ENCODE results near the gene GNG13.
"Not testable (repeated sequence)": the region's sequence is repeated elsewhere in the genome, so short reads cannot be mapped to it uniquely, and the experiment has no call there.

Gene GNG13

DNA sequence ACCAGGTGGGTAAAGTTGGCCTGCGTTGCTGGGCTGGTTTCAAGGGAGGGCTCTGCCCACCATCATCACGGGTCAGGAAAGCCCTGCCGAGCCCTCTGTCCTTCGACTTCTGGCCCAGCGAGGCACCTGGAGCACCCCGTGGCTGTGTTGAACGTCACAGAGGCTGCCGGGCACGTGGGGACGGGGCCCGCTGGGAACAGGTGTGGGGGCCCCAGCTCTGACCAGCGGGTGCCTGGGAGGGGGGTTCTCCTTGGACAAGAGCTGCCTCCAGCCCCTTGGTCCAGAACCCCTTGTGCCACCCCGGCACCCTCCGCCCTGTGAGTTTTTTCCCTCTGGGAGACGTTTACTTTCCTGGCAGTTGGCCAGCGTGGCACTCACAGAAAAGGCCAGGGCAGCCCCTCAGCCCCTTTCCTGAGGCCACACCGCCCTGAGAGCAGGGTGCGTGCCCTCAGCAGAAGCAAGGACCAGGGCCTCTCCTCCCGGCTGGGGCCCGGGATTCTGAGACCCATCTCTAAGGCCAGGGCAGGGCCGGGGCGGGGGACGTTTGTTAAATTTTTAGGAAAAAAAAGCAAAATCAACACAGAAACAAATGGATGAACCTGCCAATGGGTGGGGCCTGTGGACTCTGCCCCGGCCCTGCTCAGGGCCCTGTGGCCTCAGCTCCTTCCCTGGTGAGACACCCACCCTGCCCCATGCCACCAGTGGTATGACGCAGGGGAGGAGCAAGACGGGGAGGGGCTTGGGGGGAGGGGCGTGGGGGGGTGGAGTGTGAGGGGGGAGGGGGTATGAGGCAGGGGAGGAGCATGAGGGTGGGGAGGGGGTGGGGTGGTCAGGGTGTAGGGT is 31.3 kb upstream of the GNG13 start:
- no peak for DNase-seq

DNA sequence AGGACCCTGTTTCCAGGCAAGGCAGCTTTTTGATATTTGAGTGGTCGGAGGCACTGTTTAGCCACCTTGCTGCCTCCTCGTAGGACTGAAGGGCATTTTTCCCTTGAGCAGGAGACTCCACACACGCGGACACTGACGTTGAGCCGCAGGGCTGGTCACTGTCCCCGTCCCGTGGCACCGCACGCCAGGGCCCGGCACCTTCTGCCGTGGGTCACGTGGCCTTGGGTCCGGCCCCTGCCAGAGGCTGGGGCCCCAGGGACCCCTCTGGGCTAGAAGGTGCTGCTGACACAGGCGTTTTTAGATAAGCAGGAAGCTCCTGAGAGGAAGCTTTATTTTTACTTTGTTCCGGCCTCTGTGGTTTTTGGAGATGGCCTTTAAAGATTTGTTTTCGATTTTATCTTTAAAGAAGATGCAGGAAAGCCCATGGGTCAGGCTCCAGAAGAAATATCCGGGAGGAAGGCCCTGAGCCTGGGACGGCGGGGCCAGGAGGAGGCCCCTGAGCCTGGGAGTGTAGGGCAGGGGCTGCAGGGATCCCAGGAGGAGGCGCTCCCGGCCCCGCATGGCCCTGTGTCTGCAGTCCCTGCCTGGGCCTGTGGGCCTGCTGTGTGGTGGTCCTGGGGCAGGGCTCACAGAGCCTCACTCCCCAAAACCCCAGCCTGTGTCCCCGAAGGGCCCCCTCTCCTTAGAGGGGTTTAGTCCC is 30.5 kb upstream of the GNG13 start:
- no peak for DNase-seq

DNA sequence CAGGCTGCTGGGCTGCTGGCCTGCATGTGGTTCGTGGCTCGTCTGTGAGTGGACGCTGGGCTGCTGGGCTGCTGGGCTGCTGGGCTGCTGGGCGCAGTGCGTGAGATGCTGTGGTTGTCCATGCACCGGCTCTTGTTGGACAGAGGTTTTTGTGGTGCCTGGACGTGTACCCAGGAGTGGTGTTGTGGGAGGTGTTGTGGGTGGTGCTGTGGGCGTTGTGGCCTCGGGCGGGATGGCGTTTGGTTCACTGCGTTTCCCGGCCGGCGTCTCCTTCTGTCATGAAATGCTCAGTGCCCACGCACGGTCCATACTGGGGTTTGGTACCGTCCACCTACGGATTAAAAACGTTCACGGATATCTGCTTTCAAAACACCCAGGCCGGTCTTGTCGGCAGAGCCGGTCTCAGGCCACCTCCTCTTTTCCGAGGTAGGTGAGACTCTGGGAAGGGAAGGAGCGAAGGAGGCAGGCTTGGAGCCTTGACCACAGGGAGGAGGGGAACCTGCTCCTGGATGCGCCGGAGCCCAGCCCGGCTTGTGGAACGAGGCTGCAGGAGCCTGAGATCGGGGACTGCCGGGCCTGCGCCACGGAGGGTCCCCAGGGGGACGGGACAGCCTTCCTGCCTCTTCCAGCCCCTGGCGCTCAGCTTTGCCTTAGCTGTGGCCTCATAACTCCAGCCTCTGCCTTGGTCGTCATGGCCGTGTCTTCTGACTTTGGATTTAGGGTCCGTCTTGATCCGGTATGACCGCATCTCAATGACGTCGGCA is 29.8 kb upstream of the GNG13 start:
- DNase-seq = no peak

DNA sequence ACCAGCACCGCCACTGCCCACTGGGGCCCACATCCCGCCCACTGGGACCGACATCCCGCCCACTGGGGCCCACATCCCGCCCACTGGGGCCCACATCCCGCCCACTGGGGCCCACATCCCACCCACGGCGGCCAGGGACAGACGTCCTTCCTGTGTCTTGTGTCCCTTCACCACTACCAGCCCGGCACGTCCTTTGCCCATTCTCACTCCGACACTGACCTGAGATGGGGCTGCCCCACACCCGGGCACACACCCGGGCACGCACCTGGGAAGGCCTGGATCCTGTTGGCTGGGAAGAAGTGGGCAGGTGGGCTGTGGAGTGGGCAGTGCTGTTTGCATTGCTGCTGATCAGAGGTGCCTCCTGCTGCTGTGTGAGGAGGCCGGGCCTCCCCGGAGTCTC is 28.4 kb upstream of the GNG13 start:
- DNase-seq = no peak

DNA sequence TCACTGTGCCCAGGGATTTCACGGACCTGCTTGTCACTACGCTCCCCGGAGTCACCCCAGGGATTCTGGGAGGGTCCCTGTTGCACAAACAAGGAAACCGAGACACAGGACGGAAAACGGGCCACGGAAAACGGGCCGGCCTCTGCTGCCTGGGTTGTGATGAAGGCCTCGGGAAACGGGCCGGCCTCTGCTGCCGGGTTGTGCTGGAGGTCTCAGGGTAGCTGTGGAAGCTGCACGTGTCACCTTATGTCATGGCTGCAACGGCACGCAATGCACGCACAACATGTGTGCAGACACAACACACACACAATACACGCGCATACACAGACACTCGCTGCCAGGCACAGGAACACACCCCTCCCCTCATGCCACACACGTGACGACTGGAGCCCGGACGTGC is 27.0 kb upstream of the GNG13 start:
- DNase-seq = no peak

DNA sequence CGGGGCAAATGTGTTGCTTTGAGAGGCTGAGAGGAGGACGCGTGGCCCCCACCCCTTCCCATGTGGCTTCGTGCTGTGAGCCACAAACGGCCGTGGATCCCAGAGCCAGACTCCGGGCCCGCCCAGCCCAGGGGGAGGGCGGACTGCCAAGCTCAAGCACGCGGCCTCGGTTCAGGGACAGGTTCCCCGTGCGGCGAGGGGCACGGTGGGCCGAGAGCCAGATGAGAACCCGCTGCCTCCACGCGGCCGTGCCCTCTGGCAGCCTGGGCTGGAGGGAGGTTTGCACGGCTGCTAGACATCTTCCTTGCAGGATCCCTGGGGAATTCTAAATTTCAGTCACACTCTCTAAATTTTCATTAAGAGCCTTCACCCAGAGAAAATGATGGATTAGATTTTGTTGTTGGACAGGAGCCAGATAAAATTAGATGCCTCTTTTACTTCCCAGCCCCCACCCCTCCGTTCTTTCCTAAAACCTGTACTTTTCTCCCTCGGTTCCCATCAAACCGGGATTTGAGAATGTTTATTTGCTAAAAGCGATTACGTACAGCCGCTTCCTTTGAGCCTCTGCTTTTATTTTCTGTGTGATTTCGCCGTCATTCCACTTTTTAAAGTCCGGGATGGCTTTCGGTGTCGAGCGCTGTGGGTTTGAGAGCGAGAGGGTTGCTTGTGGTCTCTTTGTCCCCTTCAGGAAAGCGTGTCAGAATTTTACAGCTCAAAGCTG is 25.0 kb upstream of the GNG13 start:
- DNase-seq = no peak

DNA sequence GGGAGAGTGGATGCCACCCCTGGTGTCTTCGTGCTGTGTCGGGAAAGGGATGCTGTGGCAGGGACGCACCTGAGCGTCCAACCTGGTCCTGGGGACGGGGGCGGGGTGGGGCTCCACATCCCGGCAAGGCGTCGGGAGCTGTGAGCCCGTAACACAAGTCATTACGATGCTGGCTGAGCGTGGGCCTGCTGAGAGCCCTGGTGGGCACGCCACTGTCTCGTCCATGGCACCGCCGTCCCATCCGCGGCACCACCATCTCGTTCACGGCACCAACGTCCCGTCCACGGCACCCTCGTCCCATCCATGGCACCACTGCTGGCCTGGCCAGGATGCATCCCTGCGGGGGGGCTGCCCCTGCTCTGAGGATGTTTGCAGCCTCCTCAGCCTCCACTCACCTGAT is 24.1 kb upstream of the GNG13 start:
- no peak for DNase-seq

DNA sequence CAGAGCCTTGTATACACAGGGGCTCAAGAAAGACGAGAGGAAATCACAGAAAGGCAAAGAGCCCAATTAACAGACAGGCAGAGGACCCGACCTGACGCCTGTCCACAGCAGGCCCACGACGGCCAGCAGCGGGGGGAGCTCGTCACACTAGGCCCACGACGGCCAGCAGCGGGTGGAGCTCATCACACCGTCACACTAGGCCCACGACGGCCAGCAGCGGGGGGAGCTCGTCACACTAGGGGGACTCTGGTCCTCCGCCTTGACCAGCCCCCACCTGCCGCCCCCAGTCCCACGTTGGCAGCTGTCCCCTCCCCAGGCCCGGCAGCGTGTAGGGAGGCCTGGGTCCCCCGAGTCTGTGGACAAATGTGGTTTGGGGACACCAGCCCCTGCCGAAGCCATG is 23.7 kb upstream of the GNG13 start:
- no peak for DNase-seq

DNA sequence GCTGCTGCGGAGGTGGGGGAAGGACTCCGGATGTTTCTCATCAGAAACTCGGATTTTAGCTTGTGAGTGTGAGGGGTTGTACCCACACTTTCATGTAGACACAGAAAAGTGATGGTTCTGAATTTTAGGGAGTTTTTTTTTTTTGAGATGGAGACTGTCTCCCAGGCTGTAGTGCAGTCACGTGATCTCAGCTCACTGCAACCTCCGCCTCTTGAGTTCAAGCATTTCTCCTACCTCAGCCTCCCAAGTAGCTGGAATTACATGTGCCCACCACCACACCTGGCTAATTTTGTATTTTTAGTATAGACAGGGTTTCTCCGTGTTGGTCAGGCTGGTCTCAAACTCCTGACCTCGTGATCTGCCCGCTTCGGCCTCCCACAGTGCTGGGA is 22.4 kb upstream of the GNG13 start:
- DNase-seq = no peak

DNA sequence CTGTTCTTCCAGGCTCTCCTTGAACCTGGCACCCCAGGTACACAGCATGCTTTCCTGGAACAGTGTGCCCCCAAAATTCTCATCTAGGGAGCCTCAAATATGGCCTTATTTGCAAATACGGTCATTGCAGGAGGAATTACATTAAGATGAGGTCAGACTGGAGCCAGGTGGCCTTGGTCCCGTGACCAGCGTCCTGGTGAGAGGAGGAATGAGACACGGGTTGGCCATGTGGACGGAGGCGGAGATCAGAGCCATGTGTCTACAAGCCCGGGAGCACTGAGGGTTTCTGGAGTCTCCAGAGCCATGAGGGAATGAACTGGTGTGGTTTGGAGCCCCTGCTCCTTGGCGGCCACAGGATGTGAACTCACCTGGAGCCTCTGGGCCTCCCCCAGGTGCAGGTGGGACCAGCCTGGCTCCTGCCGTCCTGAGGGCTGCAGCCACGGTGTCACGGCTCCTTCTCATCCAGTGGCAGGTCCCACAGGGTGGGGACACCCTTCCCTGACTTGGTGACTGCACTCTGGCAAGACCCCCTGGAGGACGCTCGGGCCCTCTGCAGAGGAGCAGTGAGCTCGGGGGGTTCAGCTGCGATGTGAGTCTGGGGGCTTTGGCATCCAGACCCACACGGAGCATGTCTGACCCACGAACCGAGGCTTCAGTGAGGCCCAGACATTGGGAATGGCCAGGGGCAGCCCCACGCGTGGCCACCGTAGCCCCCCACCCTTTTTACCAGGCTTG is 21.8 kb upstream of the GNG13 start:
- no peak for DNase-seq

DNA sequence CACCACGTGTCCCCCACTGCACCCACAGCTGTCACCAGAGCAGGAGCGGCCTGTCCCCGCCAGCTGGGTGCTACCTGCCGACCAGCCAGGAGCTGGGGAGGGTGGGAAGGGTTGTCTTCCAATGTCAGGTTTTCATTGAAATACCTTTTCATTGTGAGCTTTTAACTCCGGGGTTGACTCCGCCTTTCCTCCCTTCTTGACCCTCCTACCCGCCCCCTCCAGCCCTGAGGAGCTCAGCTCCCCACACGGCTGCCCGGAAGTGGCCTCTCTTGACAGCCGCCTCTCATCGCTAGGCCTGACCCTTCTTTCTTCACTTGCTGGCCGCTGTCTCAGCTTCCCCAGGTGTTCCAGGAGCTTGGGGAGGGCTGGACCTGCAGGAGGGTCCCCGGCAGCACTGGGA is 21.2 kb upstream of the GNG13 start:
- DNase-seq = no peak

DNA sequence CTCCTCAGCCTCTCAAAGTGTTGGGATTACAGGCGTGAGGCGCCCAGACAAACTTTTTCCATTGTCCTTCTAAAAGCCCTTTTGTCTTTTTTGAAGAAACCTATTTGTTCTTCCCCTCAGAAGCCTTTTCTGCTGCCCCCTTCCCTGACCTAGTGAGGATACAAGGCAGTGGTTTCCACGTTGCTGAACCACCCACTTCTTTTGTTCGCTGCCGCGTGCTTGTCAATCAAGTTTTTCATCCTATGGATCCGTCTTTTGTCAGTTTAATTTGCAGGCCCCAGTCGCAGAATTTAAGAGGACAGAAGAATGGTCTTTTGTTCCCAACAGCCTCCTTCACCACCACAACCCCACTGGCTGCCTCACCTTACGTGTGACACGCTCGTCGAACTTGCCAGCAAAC is 20.2 kb upstream of the GNG13 start:
- no peak for DNase-seq

DNA sequence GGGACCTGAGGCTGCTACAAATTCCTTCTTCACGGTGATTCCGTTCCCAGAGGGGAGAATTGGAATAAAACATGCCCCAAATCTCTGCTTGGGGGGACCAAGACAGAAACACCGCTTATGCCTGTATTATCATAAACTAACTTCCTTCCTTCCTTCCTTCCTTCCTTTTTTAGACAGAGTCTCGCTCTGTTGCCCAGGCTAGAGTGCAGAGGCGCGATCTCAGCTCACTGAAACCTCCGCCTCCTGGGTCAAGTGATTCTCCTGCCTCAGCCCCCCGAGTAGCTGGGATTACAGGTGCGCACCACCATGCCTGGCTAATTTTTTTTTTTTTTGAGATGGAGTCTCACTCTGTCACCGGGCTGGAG is 19.5 kb upstream of the GNG13 start:
- not testable (repeated sequence) for DNase-seq

DNA sequence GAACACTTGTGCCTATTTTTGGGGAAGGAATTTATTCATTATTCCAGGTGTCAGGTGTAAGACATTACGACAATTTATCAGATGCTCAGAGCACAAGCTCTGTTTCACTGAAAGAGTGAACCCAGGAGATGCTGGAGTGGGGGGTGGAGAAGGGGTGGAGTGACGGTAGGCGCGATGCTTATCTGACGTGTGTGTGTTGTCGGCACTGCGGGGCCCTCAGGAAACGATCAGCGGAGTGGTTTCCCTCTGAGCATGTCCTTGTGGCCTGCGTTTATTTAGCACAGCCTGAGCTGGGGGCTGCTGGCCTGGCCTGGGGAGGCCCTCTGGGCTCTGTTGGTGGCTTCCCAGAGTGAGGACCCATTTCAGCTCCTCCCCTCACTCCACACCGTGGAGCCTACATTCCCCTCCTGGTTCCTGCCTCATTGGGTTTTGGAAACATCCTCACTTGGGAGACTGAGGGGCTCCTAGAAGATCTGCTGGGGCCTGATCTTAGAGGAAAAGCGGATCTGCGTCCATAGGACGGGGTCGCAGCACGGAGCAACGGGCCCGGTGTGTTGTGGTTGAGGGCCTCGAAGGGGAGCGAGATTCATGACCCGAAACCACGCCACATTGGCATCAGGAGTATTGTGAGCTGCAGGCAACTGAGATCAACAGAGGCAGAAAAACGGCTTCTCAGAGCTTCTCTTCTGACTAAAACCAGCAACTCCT is 19.0 kb upstream of the GNG13 start:
- DNase-seq = no peak

DNA sequence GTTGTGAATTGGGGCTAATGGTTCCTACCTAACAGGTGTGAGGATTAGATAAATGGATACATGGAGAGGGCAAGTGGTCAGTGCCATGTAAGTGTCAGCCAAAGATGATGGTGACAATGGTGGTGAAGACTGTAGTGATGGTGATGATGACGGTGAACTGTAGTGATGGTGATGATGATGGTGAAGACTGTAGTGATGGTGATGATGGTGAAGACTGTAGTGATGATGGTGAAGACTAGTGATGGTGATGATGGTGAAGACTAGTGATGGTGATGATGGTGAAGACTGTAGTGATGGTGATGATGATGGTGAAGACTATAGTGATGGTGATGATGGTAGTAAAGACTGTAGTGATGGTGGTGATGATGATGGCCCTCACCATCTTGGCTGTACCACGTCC is 18.1 kb upstream of the GNG13 start:
- no peak for DNase-seq

DNA sequence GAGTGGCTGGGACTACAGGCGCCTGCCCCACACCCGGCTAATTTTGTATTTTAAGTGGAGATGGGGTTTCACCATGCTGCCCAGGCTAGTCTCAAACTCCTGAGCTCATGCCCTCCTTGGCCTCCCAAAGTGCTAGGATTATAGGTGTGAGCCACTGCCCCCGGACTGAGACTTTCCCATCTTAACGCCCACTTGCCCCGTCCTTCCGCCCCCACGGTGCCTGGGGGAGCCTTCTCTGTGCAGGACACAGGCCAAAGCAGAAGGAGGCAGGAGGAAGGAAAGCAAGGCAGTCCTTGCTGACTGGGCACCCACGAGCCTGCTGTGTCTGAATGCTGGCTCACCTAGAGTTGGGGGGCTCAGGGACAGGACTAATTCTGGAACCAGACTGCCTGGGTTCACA is 17.6 kb upstream of the GNG13 start:
- DNase-seq = no peak

DNA sequence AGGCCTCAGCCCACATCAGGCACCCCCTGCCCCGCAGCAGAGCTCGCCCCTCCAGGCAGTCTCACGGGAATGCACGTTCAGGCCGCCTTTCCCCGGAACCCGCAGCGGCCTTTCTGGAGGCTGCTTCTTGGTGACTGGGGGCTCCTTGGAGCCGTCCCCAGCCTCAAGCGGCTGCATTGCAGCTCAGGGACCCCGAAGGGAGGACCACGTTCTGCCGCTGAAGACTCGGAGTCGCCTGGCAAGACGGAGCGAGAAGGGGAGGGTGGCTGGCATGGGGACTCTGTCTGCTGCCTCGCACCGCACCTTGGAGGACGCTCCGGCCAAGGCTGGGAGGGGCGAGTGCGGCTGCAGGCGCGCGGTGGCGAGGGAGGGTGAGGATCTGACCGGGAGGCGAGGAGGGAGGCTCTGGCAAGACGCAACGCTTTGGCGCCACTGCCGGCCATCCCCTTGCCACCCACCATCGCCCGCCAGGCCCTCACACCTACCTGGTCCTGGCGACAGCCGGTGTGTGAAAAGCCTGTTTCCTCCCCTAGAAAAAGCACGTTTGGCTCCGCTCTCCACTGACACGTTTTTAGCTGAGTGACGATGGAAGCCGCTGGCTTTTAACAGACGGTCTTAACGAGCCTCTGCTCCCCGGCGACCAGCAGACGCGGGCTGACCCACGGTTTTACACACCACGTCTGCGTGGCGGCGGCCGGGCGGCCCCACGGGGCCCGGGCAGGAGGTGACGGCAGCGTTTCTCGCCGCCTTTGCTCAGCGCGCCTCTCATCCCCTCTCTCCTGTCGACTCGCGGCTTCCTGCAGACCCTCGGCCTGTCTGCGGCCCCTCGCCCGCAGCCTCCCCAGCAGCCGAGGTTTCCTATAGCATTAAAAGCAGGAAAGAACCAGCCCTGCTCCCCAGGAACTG is 16.7 kb upstream of the GNG13 start:
- DNase-seq = no peak

DNA sequence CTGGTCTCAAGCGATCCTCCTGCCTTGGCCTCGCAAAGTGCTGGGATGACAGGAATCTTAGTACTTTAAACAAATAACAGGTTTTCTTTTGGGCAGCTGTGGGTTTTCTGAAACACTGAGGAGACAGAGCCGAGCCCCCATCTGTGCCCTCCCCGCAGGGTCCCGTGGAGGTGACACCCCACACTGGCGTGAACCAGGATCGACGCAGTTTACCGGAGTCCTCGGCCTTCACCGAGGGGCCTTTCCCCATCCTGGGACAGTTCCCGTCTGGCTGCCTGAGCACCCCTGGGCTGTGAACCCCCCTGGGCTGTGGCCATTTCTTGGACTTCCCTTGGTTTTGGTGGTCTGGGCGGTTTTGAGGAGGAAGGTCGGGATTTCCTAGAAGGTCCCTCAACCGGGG is 15.3 kb upstream of the GNG13 start:
- no peak for DNase-seq

DNA sequence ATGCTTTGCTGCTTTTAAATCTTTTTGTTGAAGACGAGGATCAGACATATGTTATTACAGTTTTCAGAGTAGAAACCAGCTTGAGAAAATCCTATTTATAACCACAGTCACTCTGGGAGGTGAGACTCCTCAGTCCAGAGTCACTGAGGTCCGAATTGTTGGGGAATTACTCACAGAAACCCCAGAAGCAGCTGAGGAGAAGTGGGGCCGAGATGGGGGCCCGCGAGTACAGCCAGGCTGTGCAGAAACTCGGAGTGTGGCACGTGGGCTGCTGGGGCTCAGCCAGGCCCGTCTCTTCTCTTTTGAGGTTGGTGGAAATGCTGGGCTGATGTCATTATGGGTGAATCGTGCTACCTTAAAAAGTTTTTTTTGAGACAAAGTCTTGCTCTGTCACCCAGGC is 14.4 kb upstream of the GNG13 start:
- no peak for DNase-seq

DNA sequence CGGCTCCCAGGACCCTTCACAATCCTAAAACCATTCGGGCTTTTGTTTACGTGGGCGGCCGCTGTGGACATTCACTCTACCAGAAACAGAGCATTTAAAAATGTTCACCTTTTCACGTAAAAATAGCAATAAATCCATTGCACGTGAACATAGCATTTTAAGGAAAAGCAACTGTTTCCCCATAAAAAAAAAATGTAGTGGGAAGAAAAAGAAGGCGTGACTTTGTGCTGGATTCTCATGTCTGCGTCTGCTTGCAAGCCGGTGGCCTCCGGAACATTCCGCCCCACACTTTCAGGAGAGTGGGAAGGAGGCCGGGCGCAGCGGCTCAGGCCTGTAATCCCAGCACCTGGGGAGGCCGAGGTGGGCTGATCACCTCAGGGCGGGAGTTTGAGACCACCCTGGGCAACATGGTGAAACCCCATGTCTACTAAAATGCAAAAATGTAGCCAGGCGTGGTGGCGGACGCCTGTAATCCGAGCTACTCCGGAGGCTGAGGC is 13.4 kb upstream of the GNG13 start:
- no peak for DNase-seq
